ENCODE measurements around the gene STUB1.
"Not testable (repeated sequence)": the region's sequence is repeated elsewhere in the genome, so short reads cannot be mapped to it uniquely, and the experiment has no call there.

The STUB1 gene

DNA sequence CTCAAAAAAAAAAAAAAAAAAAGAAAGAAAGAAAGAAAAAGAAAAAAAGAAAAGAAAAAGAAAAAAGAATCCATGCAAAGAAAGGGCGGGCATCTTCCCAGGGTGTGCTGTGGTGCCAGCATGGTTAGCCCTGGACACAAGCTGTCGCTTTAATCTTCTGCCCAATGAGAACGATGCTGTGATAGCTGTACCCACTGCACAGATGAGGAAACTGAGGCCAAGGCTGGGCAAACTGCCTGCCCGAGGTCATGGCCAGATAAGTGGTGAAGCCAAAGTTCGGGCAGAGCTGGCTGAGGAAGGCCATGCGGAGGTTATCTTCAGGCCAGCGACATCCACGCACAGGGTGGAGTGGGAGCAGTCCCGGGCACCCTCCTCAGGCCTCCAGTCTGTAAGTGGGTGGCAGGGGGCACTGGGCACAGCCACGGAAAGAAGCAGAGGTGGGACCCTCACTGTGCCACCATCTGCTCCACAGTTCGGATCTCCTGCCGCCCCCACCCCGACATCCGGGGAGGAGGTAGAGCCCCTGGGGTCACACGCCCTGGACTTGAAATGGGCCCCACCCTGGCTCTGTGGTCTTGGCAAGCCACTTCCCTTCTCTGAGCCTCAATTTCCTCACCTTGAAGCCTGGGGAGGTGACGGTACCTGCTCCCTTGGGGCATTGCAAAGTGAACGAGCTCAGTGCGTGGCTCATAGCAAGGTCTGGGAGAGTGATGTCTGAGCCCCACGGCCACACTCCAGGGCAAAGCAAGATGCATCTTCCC is 18.9 kb downstream of the STUB1 start:
- no peak for FAIRE-seq

DNA sequence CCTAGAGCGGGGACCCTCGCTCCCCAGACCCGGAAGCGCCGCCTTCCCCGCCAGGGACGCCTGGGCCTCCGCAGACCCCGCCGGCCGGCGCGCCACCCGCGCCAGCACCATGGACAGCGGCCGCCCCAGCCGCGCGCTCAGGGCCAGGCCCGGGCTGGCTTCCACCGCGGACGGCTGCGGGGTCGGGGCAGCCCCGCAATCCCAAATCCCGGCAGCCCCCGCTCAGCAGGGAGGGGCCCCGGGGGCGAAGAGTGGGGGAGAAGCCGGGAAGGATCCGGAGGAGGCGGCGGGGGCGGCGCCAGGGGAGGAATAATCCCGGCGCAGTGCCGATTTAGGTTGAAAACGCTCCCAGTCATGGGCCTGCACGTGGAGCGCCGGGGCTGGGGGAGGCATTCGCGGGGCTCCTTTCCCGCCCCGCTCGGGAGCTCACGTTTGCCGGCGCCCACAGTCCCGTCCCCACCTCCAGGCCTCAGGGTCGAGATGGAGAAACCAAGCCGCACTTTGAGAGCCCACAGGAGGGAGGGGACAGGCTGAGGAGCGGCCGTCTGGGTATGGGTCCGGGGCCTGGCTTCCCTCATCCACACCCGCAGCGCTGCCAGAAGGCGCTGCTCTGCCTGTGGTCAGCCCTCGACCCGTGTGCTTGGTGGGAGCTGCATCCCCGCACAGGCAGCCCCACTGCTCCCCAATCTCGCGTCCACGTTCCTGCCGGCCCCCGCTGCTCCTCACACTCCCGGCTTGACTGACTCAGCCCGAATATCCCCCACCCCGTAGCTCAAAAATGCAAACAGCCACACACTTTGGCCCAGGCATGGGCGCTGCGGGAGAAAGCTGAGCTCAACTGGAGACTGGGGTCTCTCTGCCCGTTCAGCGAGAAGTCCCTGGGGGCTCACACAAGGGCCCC is 20.7 kb downstream of the STUB1 start:
- no peak for FAIRE-seq

DNA sequence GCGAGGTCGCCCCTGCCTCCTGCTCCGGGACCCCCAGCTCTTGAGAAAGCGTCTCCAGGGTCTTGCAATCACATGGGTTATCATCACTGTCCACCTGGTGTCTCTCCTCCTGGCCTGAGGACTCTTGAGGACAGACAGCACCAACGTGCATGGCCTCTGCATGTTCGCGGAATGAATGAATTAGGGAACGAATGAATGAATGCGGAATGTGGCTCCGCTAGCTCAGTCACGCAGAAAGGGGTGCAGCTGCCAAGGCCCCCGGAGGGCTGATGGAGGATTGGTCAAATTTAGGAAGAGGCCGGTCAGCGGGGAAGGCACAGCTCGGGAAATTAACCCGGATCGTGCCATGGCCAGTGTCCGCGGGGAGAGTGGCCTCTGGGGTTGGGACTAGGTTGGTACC is 22.1 kb downstream of the STUB1 start:
- FAIRE-seq: no peak

DNA sequence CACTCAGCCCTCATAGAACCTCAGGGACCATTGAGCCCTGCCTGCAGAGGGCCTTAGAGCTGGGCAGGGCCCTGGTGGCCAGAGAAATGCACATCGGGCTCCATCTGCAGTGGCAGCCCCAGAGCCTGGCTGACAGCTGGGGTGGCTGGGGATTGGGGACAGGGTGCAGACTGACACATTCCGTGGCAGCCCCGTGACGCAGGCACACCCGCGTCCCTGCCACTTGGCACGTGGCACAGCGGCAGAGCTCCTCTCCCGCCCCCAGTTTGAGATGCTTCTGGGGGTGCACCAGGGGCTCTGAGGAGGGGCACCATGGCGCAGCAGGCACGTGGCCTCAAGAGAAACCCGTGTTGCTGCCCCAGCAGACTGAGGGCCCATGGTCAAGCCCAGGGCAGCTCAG is 23.2 kb downstream of the STUB1 start:
- FAIRE-seq: no peak

DNA sequence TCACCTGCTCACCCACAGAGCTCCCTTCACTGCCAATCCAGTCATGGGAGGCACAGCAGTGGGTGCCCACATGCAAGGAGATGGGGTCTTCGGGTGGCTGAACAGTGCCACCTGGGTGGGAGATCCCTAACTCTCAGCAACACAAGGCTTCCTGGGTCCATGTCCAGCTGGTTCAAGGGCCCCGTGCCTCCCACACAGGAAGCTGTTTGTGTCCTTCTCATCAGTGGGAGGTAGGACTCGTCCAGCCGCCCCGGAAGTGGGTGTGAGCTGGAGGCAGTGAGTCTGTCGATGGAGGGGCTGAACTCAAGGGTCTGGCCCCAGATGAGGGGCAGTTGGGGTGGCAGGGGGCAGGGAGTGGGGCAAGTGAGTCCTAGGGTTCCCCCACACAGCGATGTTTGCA is 23.8 kb downstream of the STUB1 start:
- FAIRE-seq: no peak

DNA sequence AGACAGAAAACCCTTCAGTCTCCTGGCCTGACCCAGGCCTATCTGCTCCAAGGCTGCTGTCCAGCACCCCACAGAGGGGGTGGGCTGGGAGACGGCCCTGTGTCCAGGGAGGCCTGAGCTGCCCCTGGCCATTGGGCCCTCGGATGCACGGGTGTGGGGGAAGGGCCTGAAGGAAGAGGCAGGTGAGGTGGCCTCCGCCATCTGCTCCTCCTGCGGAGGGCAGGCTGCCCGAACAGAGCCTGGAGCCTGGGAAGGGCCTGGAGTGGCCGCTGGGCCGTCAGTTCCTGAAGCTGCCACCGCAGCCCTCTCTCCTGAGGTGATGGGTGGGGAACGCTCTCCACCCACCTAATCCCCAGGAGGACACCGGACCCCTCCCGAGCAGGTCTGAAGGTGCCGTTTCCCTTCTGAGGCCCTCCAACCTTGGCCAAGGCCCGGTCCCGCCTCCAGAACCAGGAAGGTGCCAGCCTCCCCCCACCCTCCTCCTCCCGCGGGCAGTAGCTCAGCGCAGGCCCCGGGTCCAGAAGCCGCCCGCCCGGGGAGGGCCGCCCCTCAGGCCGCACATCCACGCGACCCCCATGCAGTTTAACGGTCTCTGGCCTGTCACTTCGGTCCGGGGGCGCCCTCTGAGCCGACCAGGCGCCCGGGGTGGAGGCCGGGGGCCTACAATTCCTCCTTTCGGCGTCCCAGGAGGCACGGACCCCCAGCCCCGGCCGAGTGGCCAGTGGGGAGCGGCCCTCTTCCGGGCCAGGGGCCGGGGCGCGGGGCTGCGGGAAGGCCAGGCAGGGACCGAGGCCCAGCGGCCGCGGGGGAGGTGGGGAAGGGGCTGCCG is 24.6 kb downstream of the STUB1 start:
- no peak for FAIRE-seq

DNA sequence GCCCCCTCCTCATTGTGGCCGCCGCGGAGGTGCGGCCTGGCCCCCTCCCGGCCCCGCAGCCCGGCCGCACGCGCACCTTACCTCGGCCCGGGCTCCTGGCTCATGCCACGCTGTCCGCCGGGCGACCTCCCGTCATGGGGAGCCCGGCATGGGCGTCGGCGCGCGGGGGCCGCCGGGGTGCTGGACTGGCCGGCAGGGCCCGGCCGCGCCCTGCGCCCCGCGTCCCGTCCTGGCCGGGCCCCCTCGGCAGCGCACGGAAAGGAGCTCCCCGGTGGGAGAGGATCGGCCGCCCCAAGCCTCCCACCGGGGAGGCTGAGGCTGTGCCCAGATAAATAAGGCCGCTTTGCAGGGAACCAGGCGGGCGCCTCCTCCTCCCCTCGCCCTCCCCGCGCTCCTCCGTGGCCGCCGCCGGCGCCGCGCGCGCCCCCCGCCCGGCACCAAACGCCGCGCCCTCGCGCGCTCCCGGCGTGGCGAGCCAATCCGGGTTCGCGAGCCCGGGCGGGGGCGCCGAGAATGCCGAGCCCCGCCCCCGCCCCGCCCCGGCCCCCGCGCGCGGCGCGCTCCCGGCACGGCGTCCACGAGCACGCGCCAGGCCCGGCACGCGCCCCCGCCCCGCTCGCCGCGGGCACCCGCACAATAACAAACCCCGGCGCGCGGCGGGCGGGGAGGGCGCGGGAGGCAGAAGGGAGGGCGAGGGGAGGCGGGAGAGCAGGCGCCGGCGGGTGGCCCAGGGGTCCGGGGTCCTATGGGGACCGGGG is 25.4 kb downstream of the STUB1 start, which contains the start of gene FBXL16:
Gene FBXL16 (minus strand): TSS at position 371 of the 758 bp plus-strand sequence. CDS start 8,396 bp downstream, outside the sequence.
- no peak for FAIRE-seq

DNA sequence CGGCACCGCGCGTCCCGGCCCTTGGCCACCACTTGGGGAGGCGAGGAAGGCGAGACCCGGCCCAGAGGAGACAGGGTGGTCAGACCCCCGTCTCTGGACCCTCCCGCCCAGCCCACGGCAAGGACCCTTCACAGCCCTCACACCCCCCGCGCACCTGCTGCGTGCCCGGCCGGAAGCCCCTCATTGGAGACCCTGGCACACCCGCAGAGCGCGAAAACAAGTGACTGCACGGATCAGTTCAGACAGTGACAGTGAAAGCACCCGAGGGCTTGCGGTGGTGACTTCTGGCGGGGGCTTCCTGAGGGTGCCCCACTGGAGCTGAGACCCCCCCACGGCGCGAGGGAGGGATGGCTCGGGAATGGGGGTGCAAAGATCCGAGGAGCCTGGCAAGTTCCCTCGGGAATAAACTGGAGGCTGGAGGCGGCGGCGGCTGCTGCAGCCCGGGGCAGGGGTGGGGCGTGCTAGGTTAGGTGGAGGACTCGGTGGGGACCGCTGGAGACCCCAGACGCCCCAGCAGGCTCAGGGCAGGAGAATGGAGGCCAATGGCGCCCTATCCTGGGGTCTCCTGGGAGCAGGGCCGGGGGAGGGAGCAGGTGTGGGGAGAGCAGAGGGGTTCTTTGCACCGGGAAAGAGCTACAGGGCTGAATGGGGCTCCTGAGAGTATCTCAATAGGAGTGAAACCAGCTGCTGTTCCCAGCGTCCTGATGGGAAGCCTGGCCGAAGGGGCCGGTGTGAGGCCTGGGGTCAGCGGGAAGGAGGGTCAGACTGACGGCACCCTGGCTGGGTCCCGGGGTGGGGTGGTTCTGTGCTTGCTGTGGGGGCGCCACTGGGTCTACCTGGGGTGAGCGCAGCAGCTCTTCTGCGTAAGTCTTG is 26.2 kb downstream of the STUB1 start:
- no peak for FAIRE-seq

DNA sequence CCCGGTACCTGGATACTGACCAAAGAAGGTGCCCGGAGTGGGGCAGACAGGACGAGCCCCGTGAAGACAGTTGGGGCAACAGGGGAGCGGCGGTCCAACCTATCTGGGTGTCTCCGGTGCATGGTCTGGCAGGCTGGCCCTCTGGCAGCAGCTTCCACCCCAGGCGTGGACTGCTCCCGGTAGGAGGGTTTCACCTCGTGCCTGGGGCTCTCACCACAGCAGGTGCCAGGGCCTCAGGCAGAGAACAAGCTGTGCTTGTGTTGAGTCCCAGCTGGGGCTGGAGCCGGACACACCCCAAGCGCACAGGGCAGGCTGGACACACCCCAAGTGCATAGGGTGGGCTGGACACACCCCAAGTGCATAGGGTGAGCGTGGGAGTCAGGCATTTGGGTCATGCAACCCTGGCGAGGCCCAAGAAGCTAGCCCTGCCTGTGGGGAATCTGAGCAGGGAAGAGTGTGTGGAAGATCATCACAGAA is 26.9 kb downstream of the STUB1 start:
- no peak for FAIRE-seq

DNA sequence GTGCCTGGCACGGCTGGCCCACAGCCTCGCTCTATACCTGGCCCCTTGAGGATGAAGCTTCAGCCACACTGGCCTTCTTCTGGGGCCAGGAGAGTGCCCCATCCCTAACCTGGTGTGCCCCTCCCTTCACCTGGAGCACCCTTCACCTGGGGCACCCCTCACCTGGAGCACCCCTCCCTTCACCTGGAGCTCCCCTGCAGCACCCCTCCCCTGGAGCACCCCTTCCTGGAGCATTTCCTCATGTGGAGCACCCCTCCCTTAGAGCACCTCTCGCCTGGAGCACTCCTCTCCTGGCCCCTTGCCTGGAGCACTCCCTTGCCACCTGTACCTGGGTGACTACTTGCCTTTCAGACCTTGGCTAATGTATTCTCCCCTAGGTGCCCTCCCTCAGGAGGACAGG is 27.8 kb downstream of the STUB1 start:
- FAIRE-seq: no peak

DNA sequence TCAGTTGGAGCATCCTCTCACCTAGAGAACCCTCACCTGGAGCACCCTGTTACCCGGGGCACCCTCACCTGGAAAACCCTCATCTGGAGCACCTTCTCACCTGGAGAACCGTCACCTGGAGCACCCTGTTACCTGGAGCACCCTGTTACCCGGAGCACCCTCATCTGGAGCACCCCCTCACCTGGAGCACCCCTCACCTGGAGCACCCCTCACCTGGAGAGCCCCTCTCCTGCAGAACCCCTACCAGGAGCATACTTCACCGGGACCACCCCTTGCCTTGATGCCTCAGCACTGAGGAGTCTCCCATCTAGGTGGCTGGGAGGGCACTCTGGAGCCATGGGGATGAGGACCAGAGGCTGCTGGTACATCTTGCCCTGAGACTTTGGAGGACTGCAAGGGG is 28.7 kb downstream of the STUB1 start:
- FAIRE-seq: no peak

DNA sequence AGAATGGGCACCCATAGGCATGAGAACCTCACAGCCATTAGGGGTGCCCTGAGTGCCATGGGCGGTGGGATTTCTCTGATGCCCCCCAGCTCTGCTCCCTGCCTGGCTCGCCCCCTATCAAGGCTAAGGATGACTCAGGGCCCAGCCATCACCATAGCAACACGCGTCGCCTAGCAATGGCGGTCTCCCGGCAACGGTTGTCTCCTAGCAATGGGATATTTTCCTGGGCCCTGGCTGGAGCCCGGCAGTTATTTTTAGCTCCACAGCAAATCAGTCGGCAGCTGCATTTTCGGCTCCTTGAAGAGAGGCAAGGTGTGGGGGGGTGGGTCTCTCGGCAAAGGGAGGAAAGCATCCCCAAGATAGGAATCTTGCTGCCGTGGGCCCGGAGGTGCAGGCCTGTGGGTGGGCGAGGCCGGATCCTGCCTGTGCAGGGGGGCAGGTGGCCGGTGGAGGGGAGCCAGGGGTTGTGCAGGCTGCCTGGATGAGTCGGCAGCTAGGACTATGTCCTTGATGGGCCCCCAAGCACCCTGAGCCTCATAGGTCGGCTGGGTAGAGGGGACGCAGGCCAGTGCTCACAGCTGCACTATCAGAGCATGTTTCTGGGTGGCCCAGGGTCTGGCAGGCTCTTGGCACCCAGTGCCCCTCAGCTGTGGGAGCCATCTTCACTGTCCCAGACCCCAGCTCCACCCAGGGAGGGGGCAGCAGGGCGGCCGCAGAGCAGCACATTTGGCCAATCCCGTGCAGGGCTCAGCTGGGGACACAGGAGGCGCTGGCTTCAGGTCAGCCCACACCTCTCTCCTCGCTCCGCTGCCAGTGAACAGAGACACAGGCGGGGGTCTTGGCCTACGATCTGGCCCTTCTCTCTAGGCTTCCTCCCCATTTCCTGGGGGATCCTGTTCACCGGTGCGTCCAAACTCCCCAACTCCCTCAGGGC is 29.6 kb downstream of the STUB1 start:
- no peak for FAIRE-seq

DNA sequence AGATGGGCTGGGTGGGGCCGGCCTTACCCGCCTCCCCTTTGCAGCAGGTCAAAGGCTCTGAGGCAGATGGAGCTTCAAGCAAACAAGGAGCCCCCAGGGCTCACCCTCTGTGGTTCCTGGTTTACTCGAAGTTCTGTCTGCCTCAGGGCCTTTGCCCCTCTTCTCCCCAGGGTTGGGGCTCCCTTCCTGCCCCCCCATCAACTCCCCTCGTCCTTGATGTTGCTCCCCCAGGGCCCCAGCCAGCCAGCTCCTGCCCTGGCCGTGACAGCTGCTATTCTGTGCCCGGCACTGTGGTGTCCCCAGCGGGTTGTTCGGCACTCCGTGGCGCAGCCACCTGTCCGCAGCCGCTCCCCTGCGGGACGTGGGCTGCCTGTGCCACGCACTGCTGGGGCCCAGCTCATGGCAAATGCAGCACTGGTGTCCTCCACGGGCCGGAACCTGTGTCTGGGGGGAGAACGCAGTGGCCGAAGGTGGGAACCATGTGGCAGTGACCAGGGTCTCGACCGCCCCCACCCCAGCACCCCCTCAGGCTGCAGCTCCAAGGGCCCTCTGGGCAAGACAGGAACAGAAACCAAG is 30.4 kb downstream of the STUB1 start:
- FAIRE-seq: no peak

DNA sequence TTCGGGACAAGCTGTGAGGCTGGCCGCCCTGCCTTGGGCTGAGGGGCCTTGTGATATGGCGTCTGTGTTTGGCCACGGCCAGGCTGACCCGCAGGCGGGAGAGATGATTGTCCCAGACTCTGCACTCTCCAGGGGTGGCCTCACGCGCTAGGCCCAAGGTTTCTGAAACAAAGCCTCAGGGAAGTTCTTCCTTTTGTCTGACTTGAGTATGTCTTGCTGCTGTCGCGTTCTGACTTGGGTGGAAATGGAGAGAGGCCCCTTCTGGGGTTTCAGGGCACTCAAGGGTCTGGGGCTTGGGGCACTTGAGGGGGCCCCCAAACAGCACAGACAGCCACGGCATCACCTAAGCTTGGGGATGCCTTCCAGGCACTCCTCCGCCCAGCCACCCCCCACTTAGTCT is 30.9 kb downstream of the STUB1 start:
- FAIRE-seq: no peak

DNA sequence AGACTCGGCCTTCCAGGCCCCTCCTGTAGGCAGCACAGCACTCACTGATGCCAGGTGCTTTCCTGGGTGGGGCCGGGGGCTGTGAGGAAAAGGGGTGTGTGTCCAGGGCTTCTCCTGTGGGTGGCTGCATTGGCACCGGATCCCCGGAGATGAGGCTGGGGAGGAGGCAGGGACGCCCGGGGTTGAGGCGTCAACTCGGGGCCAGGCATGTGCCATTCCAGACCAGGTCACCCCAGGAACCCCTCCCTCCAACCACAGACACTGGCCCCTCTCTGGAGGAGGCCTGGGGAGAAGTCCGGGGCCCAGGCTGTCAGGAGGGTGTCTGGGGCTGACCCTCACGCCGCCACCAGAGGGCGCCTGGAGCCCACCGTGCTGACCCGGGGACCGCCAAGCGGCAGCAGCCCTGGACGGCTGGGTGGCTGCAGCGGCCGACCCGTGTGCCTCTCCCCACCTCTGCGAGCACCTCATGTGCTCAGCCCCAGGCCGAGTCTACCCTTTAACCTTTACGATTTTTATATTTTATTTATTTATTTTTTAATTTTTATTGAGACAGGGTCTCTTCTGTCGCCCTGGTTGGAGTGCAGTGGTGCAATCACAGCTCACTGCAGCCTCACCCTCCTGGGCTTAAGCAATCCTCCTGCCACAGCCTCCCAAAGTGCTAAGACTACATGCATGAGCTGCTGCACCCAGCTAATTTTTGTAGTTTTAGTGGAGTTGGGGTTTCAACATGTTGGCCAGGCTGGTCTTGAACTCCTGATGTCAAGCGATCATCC is 31.5 kb downstream of the STUB1 start:
- FAIRE-seq: no peak

DNA sequence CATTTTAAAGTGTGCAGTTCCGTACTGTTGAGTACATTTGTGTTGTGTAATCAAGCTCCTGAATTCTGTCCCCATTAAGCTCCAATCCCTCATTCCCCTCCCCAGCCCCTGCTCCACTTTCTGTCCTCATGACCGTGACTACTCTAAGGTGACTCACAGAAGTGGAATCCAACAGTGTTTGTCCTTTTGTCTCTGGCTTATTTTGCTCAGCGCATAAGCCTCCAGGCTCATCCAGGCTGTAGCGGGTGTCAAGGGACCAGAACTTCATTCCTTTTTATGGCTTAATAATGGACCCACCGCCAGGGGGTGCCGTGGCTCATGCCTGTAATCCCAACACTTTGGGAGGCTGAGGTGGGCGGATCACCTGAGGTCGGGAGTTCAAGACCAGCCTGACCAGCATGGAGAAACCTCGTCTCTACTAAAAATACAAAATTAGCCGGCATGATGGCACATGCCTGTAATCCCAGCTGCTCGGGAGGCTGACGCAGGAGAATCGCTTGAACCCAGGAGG is 32.6 kb downstream of the STUB1 start:
- FAIRE-seq: not testable (repeated sequence)

DNA sequence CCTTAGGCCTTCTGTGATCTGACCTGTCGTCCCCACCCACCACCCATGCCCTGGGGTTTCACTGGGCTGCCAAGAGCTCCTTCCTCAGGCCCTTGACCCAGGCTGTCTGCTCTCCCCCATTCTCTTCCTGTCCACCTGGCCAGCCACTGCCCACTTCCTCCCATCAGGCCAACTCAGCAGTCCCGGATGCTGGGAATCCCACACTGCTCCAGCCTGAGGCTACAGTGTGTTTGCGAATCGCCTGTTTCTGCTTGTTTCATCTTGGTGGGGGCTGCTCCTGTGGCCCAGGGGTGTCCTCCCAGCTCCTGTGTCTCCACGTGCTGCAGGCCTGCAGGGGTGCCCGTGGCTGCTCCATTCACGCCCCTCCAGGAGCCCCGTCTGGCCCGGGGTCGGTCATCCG is 33.9 kb downstream of the STUB1 start:
- no peak for FAIRE-seq
